ENCODE data around the gene NLRC5.

NLRC5 gene

DNA sequence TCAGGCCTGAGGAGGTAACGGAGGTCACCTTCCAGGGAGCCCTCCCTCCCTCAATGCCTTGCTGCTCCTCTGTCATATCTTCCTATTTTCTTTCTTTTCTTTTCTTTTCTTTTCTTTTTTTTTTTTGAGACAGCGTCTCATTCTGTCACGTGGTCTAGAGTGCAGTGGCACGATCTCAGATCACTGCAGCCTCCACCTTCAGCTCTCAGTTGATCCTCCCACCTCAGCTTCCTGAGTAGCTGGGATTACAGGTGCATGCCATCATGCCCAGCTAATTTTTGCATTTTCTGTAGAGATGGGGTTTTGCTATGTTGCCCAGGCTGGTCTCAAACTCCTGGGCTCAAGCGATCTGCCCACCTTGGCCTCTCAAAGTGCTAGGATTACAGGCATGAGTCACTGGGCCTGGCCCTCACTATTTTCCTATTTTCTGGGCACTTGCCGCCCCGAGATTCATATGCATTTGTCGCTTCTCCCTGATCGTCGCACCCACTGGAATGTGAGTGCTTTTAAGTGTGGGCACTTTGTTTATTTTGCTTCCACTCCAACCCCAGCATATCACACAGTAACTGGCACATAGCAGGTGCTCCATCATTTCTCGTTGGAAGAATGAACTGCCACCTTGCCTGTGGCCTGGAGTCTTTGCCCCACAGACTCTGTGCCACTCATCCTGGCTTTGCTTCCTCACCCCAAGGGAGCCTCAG, 134.8 kb downstream of the NLRC5 start:
- DNase-seq (ENCODE audit: low read depth, low spot score) = no peak

DNA sequence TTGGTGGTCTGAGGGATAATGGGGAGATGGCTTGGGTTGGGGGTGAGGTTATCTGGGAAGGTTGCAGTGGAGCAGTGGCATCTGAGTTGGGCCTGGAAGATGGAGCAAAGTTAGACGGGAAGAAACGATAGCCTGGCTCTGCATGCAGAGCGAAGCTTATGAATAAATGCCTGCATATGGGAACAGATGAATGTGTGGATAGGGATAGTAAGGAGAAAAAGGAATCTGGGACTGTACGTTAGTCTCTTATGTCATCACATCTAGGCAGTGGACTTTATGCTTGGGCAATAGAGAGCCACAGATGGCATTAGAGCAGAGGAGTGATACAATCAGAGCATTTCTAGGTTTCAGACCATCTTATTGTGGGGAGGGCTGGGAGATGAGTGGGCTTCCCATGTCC, 136.0 kb downstream of the NLRC5 start:
- DNase-seq (ENCODE audit: low read depth, low spot score) = no peak

DNA sequence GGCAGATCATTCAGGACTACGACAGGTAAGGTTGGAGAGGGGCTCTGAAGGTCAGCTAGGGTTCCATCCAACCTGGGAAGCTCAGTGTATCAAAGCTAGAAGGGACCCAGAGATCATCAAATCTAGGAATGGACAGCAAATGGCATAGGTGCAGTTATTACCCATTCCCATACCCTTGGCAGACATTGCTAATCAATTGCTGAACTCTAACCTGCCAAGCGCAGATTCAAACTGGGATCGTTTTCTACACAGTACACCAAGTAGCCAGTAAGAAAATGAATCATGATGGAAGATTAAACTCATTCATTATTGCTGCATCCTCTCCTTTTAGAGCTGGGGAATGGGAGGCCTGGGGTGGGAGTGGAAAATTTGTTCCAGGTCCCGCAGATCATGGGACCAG, 136.6 kb downstream of the NLRC5 start:
- DNase-seq (ENCODE audit: low read depth, low spot score) = no peak

DNA sequence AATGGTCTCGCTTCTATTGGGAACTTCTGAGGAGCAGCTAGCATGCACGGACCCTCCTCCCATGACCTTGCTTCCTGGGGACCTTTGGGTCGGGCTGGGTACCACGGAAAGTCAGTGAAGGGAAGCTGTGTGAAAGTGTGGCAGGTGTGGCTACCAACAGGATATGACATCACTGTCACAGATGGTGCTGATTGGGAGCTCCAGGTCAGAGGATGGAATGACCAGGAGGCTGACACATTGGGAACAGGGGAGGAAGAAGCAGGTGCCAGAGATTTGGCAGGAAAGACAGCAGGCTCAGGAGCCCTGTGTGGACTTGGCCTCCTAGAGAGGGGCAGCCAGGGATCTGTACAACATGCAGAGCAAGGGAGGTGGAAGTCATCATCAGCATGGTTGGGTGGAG, 137.1 kb downstream of the NLRC5 start:
- DNase-seq (ENCODE audit: low read depth, low spot score) = no peak

DNA sequence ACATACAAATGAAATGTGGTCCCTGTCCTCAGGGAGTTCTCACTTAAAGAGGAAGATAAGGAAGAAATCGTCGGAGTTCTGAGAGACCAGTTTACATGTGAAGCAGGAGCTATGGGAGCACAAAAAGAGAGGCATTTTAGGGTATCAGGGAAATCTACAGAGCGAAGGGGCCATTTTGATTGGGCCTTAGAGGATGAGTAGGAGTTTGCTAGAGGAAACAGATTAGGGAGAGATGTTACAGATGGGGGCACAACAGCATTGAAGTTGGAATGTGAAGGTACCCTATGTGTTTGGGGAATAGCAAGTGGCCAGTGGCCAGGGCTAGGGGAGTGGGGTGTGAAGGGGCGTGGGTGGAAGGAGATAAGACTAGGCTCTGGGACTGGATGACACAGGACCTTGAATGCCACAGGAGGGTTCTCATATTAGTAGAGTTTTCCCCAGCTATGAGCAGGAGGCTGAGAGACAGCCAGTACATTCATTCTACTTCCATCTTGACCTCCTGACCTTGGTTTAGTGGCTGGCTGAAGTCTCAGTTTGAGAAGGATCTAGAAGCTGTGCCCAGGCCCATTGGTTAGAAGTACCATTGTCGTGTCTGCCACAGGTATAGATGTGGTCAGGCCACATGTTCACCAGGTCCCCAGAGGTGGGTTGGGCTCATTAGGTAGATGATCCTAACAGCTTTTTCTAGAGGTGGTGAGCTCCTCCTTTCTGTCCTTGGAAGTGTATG, 137.8 kb downstream of the NLRC5 start:
- DNase-seq (ENCODE audit: low read depth, low spot score) = no peak

DNA sequence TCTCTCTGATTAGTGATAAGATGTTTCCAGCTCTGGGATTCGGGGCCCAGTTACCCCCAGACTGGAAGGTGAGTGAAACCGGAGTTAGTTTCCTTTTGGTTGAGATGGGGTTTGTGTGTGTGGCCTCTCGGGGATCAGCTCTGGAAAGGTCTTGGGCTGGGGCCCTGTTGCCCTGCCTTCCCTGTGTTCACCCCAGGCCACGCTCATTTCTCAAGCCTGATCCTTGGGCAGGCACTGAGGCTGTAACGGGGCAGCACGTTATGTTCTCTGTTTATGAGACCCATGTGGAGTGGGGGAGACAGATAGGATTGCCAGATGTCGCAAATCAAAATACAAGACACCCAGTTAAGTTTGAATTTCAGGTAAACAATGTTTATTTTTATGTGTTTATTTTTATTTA, 138.5 kb downstream of the NLRC5 start:
- no peak for DNase-seq (ENCODE audit: low read depth, low spot score)

DNA sequence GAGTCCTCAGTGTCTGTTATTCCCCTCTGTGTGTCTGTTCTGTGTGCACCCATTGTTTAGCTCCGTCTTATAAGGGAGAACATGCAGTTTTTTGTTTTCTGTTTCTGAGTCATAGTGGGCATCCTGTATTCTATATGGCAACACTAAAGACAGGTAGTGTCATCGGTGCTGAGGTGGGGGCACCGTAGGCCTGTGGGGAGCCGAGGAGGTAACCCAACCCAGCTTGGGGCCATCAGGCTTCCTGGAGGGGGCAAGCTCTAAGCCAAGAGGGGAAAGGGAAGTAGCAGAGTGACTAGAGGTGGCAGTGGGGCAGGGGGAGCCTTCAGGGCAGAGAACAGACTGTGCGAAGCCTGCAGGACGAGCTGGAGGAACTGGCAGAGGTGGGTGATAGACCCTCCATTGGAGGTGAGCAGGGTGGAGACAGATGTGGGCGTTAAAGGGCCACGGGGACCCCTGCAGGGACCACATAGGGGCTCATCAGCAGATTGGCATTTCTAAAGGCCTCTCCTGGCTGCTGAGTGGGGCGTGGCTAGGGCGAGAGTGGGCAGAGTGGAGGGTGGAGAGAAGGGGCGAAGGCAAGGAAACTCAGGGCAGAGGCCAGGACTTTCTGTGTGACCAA, 139.5 kb downstream of the NLRC5 start:
- no peak for DNase-seq (ENCODE audit: low read depth, low spot score)

DNA sequence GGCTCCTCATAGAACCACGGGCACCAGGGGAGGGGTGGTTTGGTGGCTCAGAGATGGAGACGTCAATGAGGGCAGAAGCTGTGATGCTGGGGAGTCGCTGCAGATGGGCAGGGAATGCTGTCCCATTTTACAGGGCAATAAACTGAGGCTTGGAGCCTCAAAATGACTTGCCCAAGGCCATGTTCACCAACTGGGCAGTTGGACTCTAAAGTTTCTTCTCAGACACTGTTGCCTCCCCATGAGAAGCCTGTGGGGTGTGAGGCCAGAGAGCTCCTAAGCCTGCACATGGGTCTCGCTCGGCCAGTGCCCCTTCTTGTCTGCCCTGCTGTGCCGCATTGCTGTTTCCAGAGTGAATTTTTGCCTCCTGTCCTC, 141.6 kb downstream of the NLRC5 start:
- no peak for DNase-seq (ENCODE audit: low read depth, low spot score)

DNA sequence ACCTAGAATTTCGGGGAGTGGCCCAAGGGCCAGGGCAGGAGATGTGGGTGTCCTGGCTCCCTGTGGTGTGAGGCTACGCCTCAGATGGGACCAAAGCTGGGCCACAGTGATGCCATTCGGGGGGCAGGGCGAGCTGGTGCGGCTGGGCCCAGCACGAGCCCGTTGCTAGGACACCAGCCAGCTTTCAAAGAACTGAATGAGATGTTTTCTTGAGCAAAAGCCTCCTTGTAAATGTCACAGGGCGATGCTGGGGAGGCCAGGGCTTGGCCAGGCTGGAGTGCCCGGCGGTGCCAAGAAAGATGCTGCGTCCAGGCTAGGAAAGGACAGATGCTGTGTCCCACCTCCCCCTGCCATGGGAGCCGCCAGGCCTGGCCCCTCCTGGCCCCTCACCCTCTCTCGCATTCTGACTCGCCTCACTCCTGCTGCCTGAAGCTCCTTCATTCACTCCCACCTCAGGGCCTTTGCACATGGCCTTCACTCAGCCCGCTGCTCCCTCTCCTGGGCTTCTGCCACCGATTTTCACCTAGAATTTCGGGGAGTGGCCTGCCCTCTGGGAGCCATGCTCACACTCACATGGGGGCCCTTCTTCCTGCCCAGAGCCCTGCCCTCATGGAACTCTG, 142.1 kb downstream of the NLRC5 start:
- no peak for DNase-seq (ENCODE audit: low read depth, low spot score)

DNA sequence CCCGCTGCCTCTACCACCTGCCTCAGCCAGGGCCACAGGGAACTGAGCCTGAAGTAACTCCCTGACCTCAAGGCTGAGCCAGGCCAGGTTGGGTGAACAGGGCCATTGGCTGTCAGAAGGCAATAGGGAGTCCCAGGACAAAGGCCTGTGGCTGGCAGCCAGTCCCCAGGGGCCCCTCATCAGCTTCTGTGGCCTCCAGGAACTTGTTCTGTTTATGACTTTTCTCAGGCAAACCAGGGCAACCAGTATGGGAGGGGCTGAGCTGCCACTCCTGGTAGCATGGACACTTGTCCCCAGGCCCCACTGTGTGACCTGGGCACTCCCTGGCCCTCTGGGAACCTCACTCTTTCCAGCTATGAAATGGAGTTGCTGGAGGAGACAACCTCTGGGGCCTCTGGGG, 143.1 kb downstream of the NLRC5 start:
- DNase-seq (ENCODE audit: low read depth, low spot score) = peak; percentile 54

DNA sequence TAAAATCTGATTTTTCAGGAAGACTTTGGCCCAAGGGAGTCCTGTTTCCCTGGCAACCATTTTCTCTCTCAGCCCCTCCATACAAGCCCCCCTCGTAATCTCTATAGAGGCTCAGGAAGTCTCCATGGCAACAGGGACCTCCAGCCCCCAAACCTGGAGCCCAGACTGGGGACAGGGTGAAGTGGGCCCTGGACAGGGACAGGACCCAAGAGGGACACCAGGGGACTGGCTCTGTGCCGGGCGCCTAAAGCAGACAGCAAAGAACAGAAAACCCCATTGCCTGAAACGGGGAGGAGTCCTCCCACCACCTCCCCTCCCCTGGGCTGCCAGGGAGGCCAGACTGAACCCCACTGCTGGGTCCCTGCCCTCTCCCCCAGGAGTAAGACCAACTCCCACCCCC, 143.7 kb downstream of the NLRC5 start:
- DNase-seq (ENCODE audit: low read depth, low spot score) = no peak

Measured in ELF-1 (cell line).